Lower leg skin (tissue), 3 donors: ENCODE data around the gene NAALADL2.

Source experiments
- POLR2A ChIP-seq, 2 donors: fragments of 450-650 bp; IDR thresholded peaks; one replicate each; pipeline ENCODE4 v1.6.1; 2016 to 2017; ENCODE audit warnings: antibody characterized with exemption in 2 of 2, mild to moderate bottlenecking in 1 of 2, moderate library complexity in 1 of 2
- TF ChIP-seq, protein P1 (sequence below), 3 donors: fragments of 450-650 bp; IDR thresholded peaks; one replicate each; pipeline ENCODE4 v1.5.1; 2016; ENCODE audit warnings: antibody characterized with exemption in 3 of 3, mild to moderate bottlenecking in 3 of 3, moderate library complexity in 2 of 3

GRCh38 chr3:175127075-175127662 is 268.0 kb downstream of the NAALADL2 start:
- TF ChIP-seq, protein P1, sequence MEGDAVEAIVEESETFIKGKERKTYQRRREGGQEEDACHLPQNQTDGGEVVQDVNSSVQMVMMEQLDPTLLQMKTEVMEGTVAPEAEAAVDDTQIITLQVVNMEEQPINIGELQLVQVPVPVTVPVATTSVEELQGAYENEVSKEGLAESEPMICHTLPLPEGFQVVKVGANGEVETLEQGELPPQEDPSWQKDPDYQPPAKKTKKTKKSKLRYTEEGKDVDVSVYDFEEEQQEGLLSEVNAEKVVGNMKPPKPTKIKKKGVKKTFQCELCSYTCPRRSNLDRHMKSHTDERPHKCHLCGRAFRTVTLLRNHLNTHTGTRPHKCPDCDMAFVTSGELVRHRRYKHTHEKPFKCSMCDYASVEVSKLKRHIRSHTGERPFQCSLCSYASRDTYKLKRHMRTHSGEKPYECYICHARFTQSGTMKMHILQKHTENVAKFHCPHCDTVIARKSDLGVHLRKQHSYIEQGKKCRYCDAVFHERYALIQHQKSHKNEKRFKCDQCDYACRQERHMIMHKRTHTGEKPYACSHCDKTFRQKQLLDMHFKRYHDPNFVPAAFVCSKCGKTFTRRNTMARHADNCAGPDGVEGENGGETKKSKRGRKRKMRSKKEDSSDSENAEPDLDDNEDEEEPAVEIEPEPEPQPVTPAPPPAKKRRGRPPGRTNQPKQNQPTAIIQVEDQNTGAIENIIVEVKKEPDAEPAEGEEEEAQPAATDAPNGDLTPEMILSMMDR (IDR thresholded peaks at IDR 0.05) = no peak
- no peak for TF ChIP-seq POLR2A (IDR thresholded peaks at IDR 0.05)
